Mammary epithelial cell (primary cell): ENCODE results near the gene S100A5.

Source experiments
- EZH2 ChIP-seq: IDR thresholded peaks from 2 replicates; pipeline ENCODE4 v1.6.1; 2012; ENCODE audit warnings: low read length, inconsistent platforms, borderline replicate concordance
- TF ChIP-seq, protein P1 (sequence below), 2 donors: IDR thresholded peaks in 1 of 2; conservative IDR thresholded peaks in 1 of 2; 2 replicates each; pipeline ENCODE4 v1.5.1; 2011 to 2012; ENCODE audit warnings: inconsistent platforms in 2 of 2, low read length in 2 of 2, mild to moderate bottlenecking in 2 of 2, control low read depth in 1 of 2, low read depth in 1 of 2; ENCODE audit not compliant: insufficient read depth in 1 of 2; ENCODE audit errors: extremely low read depth in 1 of 2

DNA sequence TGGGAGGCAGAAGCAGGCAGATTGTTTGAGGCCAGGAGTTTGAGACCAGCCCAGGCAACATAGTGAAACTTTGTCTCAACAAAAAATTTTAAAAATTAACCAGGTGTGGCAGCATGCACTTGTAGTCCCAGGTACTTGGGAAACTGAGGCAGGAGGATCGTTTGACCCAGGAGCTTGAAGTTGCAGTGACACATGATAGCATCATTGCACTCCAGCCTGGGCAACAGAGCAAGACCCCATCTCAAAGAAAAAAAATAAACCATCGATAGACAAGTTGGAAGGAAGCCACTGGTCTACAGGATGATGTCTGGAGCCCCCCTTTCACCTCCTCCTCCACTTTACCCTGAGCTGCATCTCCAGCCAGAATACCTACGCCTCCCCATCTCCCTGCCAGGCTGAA lies 21.5 kb downstream of the S100A5 start:
- TF ChIP-seq, protein P1, sequence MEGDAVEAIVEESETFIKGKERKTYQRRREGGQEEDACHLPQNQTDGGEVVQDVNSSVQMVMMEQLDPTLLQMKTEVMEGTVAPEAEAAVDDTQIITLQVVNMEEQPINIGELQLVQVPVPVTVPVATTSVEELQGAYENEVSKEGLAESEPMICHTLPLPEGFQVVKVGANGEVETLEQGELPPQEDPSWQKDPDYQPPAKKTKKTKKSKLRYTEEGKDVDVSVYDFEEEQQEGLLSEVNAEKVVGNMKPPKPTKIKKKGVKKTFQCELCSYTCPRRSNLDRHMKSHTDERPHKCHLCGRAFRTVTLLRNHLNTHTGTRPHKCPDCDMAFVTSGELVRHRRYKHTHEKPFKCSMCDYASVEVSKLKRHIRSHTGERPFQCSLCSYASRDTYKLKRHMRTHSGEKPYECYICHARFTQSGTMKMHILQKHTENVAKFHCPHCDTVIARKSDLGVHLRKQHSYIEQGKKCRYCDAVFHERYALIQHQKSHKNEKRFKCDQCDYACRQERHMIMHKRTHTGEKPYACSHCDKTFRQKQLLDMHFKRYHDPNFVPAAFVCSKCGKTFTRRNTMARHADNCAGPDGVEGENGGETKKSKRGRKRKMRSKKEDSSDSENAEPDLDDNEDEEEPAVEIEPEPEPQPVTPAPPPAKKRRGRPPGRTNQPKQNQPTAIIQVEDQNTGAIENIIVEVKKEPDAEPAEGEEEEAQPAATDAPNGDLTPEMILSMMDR (conservative IDR thresholded peaks at IDR 0.05 in 1 of 2, IDR thresholded peaks at IDR 0.05 in 1 of 2; ENCODE audit: extremely low read depth in 1 of 2, insufficient read depth in 1 of 2, low read depth in 1 of 2, low read length in 2 of 2), result no peak
- no peak for TF ChIP-seq EZH2
